Measurements from ENCODE around the gene FAM47E. TPM values are rescaled to one million over a fixed set of nuclear protein-coding genes. Genes with fewer than 3 reads are reported as not detected.

Gene FAM47E
- total and polyA plus RNA-seq, 2 donors (not counting 3 experiments of a cell fraction or from before 2014, with no cell fraction given) = 0.11 TPM; not detected in 1

GRCh38 chr4:76293772-76294171 is 42.3 kb downstream of the FAM47E start:
- POLR2A ChIA-PET = no interaction called here

More at GRCh38 chr4:76293772-76294171, 42.3 kb downstream of the FAM47E start:
- H3K79me2 ChIP-seq (ENCODE audit: control insufficient read depth, insufficient read depth, low read length) = no peaks in the 10 kb centered on the region
- H3K9me3 ChIP-seq (replicated peaks; ENCODE audit: control insufficient read depth, insufficient read depth, low read length) = no peaks in the 10 kb centered on the region
- TF ChIP-seq CTCF (IDR thresholded peaks at IDR 0.05; ENCODE audit: extremely low read depth in 1 of 2, insufficient read depth in 1 of 2, low read depth in 1 of 2, low read length in 2 of 2) = no peak
- TF ChIP-seq MYC (IDR thresholded peaks at IDR 0.05; ENCODE audit: low read depth, low read length) = no peak
- TF ChIP-seq, protein P1, sequence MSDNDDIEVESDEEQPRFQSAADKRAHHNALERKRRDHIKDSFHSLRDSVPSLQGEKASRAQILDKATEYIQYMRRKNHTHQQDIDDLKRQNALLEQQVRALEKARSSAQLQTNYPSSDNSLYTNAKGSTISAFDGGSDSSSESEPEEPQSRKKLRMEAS (IDR thresholded peaks at IDR 0.05; ENCODE audit: insufficient read depth, insufficient read length) = no peak
- no peak for TF ChIP-seq FOS (IDR thresholded peaks at IDR 0.05; ENCODE audit: borderline replicate concordance, insufficient read depth, low read length)
- no peak for TF ChIP-seq GATA2 (IDR thresholded peaks at IDR 0.05; ENCODE audit: insufficient read depth, insufficient read length, low read depth, low read length)
- TF ChIP-seq POLR2AphosphoS5 (IDR thresholded peaks at IDR 0.05; ENCODE audit: insufficient read depth, low read depth, low read length) = no peak
- TF ChIP-seq POLR2A (IDR thresholded peaks at IDR 0.05; ENCODE audit: low read depth, low read length) = no peak
- no peak for TF ChIP-seq EZH2 (IDR thresholded peaks at IDR 0.05; ENCODE audit: borderline replicate concordance, low read depth, low read length, severe bottlenecking)
- no peak for FAIRE-seq
- CTCF ChIA-PET = interaction anchor here (1.4 to 1.7 kb wide), 2 partner anchors 12 to 114 kb away, joined by 4 to 7 read pairs; partner anchors contain the start of gene STBD1
- H3K4me2 ChIP-seq (ENCODE audit: insufficient read depth, low read length) = no peak overlapping the region
- H3K9ac ChIP-seq (replicated peaks; ENCODE audit: extremely low read depth, insufficient read depth, low read length) = no peak overlapping the region
- H3K4me1 ChIP-seq (ENCODE audit: control insufficient read depth, extremely low read depth, insufficient read depth, low read length) = no peaks in the 10 kb centered on the region
- no peak for DNase-seq (ENCODE audit: low read depth, low spot score)
- H3K4me3 ChIP-seq (replicated peaks in 1 of 3; ENCODE audit: insufficient read depth in 1 of 3, low read depth in 1 of 3, low read length in 3 of 3) = no peak overlapping the region
- peaks cover 5 to 11% of the 10 kb centered on the region in 2 experiments for H3K27me3 ChIP-seq (ENCODE audit: control insufficient read depth in 2 of 2, insufficient read depth in 2 of 2, low read length in 2 of 2)
- no peaks in the 10 kb centered on the region for H4K20me1 ChIP-seq (replicated peaks; ENCODE audit: control insufficient read depth, extremely low read depth, insufficient read depth, low read length)
- dilution Hi-C loops (cut with MboI; ENCODE audit: extremely low pct_ligation_motif_present, low sequenced_read_pairs) (no loop called here), intact Hi-C loops (cut with micrococcal nuclease) (no loop called here)
- H3K9me1 ChIP-seq (replicated peaks; ENCODE audit: control insufficient read depth, extremely low read depth, insufficient read depth, low read length) = no peaks in the 10 kb centered on the region
- no peaks in the 10 kb centered on the region for H3K36me3 ChIP-seq (ENCODE audit: control insufficient read depth in 2 of 2, extremely low read depth in 1 of 2, insufficient read depth in 2 of 2, low read length in 2 of 2)
- BruUV-seq (replicated peaks) = no TSS peak
- H3K27ac ChIP-seq (ENCODE audit: insufficient read depth, low read depth, low read length) = no peak overlapping the region
- H2AFZ ChIP-seq (ENCODE audit: low read depth, low read length) = no peak overlapping the region

Data from endothelial cell of umbilical vein (primary cell).